Uterus (tissue), 2 donors: ENCODE results near the gene KIF26B.

Experiments
- CTCF ChIP-seq, 4 experiments: fragments of 200-600 bp in 2 of 4; fragments of 450-650 bp in 2 of 4; sonication (generic) in 2 of 4; IDR thresholded peaks; one replicate each; pipeline ENCODE4 v1.5.1; 2016 to 2019; ENCODE audit warnings: antibody characterized with exemption in 4 of 4, mild to moderate bottlenecking in 2 of 4, moderate library complexity in 1 of 4
- POLR2A ChIP-seq, 2 donors: fragments of 450-650 bp; IDR thresholded peaks; one replicate each; pipeline ENCODE4 v1.6.1; 2016; ENCODE audit warnings: antibody characterized with exemption in 2 of 2, mild to moderate bottlenecking in 1 of 2, moderate library complexity in 1 of 2

GRCh38 chr1:245683676-245684075, 528.9 kb downstream of the KIF26B start:
- TF ChIP-seq CTCF (IDR thresholded peaks at IDR 0.05), result no peak
- TF ChIP-seq POLR2A (IDR thresholded peaks at IDR 0.05), result no peak
